ENCODE results near the gene KCNMA1. TPM values are rescaled to one million over a fixed set of nuclear protein-coding genes. Genes with fewer than 3 reads are reported as not detected.

The KCNMA1 gene
- total RNA-seq, 1 donor from 2014 or later, result 87.6 TPM

DNA sequence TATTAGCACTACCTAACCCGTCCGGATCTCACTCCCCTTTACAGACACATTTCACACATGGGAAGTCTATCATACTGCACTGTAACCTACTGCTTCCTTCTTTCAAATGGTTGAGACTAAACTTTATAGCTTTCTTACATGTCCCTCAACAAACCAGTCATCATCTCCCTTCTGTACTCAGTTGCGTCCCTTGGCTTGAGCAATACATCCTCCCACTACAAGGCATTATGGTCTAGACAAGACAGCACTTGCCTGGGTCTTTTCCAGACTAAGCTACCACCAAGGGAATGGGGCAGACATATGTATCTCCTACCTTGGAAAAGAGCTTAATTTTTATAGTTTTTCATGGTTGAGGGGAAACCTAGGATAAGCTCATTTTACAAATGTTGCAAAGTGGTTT, 575.2 kb downstream of the KCNMA1 start:
- no peaks in the 10 kb centered on the region for H3K4me1 Mint-ChIP-seq (ENCODE audit: low read depth)
- H3K36me3 Mint-ChIP-seq (ENCODE audit: low read depth), result peaks cover 15% of the 10 kb centered on the region
- no peak overlapping the region for H3K4me3 Mint-ChIP-seq (ENCODE audit: unreplicated experiment)
- no peak for DNase-seq (ENCODE audit: low spot score)
- no peak overlapping the region for H3K27ac Mint-ChIP-seq (ENCODE audit: unreplicated experiment)
- TF ChIP-seq CTCF (IDR thresholded peaks at IDR 0.05), result no peak
- H3K9me3 Mint-ChIP-seq (ENCODE audit: low read depth), result no peaks in the 10 kb centered on the region
- H3K27me3 Mint-ChIP-seq (ENCODE audit: low read depth), result no peaks in the 10 kb centered on the region

GRCh38 chr10:77060913-77061312, 576.7 kb downstream of the KCNMA1 start:
- Mint-ChIP-seq H3K36me3 (ENCODE audit: low read depth) (peaks cover 8% of the 10 kb centered on the region), H3K4me3 (ENCODE audit: unreplicated experiment) (no peak overlapping the region), H3K9me3 (ENCODE audit: low read depth) (no peaks in the 10 kb centered on the region), H3K27ac (ENCODE audit: unreplicated experiment) (no peak overlapping the region), H3K4me1 (ENCODE audit: low read depth) (no peaks in the 10 kb centered on the region), H3K27me3 (ENCODE audit: low read depth) (no peaks in the 10 kb centered on the region)
- TF ChIP-seq CTCF (IDR thresholded peaks at IDR 0.05), result no peak
- DNase-seq (ENCODE audit: low spot score), result no peak

DNA sequence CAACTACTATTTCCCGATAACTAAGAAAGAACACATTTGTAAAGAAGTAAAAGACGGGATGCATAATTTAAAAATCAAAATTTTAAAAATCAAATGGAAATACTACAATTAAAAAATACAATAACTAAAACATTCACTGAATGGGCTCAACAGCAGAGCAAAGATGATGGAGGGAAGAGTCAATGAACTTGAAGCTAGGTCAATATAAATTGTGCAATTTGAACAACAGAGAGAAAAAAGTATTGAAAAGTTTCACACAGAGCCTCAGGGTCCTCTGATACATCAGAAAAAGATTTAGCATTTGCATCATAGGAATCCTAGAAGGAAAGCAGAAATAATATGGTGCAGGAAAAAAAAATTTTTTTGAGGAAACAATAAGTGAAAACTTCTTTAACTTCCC, 581.0 kb downstream of the KCNMA1 start:
- no peaks in the 10 kb centered on the region for H3K27me3 Mint-ChIP-seq (ENCODE audit: low read depth)
- H3K36me3 Mint-ChIP-seq (ENCODE audit: low read depth), result peaks cover 8% of the 10 kb centered on the region
- no peaks in the 10 kb centered on the region for H3K4me1 Mint-ChIP-seq (ENCODE audit: low read depth)
- H3K4me3 Mint-ChIP-seq (ENCODE audit: unreplicated experiment), result no peak overlapping the region
- no peak for DNase-seq (ENCODE audit: low spot score)
- no peaks in the 10 kb centered on the region for H3K9me3 Mint-ChIP-seq (ENCODE audit: low read depth)
- no peak overlapping the region for H3K27ac Mint-ChIP-seq (ENCODE audit: unreplicated experiment)
- no peak for TF ChIP-seq CTCF (IDR thresholded peaks at IDR 0.05)

DNA sequence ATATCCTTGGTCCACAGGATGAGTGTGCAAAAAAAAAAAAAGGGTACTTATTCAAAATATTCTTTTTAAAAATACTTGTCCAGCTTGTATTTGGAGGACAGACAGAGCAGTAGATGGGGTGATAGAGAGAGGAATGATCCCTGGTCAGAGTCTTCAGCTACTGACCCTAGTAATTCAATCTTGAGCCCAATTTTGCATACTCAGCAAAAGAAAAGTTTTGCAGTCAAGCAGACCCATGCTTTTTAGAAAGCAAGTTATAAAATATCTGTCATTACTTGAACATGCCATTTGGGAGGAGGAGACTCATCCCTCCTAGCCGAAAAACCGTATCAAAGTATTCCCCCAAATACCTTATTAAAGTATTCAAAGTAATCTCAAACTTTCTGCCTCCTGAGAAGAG, 585.0 kb downstream of the KCNMA1 start:
- H3K36me3 Mint-ChIP-seq (ENCODE audit: low read depth), result peaks cover 6% of the 10 kb centered on the region
- no peaks in the 10 kb centered on the region for H3K9me3 Mint-ChIP-seq (ENCODE audit: low read depth)
- H3K4me1 Mint-ChIP-seq (ENCODE audit: low read depth), result peaks cover 5% of the 10 kb centered on the region
- H3K27me3 Mint-ChIP-seq (ENCODE audit: low read depth), result no peaks in the 10 kb centered on the region
- no peak for DNase-seq (ENCODE audit: low spot score)
- H3K27ac Mint-ChIP-seq (ENCODE audit: unreplicated experiment), result no peak overlapping the region
- H3K4me3 Mint-ChIP-seq (ENCODE audit: unreplicated experiment), result no peak overlapping the region
- TF ChIP-seq CTCF (IDR thresholded peaks at IDR 0.05), result no peak

DNA sequence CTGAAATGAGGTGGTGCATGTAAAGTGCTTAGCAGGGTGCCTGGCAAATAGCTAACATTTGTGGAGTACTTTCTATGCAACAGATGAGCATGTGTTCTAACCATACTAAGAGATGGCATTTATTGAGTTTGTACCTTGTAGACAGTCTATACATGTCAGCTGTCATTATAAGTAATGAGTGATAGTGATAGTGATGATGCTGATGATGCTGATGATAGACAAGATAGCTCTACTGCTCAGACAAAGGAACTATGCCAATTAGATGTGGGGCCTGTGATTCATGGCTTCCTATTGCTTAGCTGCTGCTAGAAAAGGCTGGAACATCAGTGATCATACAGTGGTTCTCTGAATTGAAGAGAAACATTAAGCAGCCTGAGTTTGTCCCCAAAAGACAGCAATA, 585.8 kb downstream of the KCNMA1 start:
- DNase-seq (ENCODE audit: low spot score), result no peak
- no peak overlapping the region for H3K27ac Mint-ChIP-seq (ENCODE audit: unreplicated experiment)
- no peak overlapping the region for H3K4me3 Mint-ChIP-seq (ENCODE audit: unreplicated experiment)
- no peak for TF ChIP-seq CTCF (IDR thresholded peaks at IDR 0.05)
- H3K4me1 Mint-ChIP-seq (ENCODE audit: low read depth), result peaks cover 5% of the 10 kb centered on the region
- H3K27me3 Mint-ChIP-seq (ENCODE audit: low read depth), result no peaks in the 10 kb centered on the region
- peaks cover 6% of the 10 kb centered on the region for H3K36me3 Mint-ChIP-seq (ENCODE audit: low read depth)
- H3K9me3 Mint-ChIP-seq (ENCODE audit: low read depth), result no peaks in the 10 kb centered on the region

Measured in chondrocyte (in vitro differentiated cells).